HepG2 (cell line): ENCODE data around the gene HSF2BP. TPM values are rescaled to one million over a fixed set of nuclear protein-coding genes. Genes with fewer than 3 reads are reported as not detected.
A peak's percentile ranks its signal among the peaks of the same experiment; 100 is the strongest.

ENCODE experiments used
- ARID4A ChIP-seq: sonication (generic); formaldehyde crosslinking; IDR thresholded peaks from 2 replicates; pipeline ENCODE4 v1.5.0; 2020; ENCODE audit warnings: mild to moderate bottlenecking, missing genetic modification reagents, borderline replicate concordance
- GABPB1 ChIP-seq: IDR thresholded peaks from 2 replicates; pipeline ENCODE4 v1.6.1; 2016; ENCODE audit warnings: mild to moderate bottlenecking, missing genetic modification reagents, moderate library complexity, missing compliant biosample characterization
- GPBP1L1 ChIP-seq: sonication (generic); formaldehyde crosslinking; IDR thresholded peaks from 2 replicates; pipeline ENCODE4 v1.5.0; 2020; ENCODE audit warnings: mild to moderate bottlenecking, missing genetic modification reagents
- GRHL1 ChIP-seq: sonication (generic); formaldehyde crosslinking; conservative IDR thresholded peaks from 2 replicates; pipeline ENCODE4 v1.8.0; 2022; ENCODE audit warnings: missing genetic modification reagents
- HOXA3 ChIP-seq: sonication (generic); formaldehyde crosslinking; IDR thresholded peaks from 2 replicates; pipeline ENCODE4 v1.5.0; 2020; ENCODE audit warnings: missing genetic modification reagents
- HOXD1 ChIP-seq: sonication (generic); formaldehyde crosslinking; IDR thresholded peaks from 2 replicates; pipeline ENCODE4 v1.5.0; 2020; ENCODE audit warnings: missing genetic modification reagents
- ISL2 ChIP-seq: sonication (generic); formaldehyde crosslinking; IDR thresholded peaks from 2 replicates; pipeline ENCODE4 v1.5.0; 2020; ENCODE audit warnings: missing genetic modification reagents
- KDM2A ChIP-seq: sonication (generic); formaldehyde crosslinking; IDR thresholded peaks from 2 replicates; pipeline ENCODE4 v1.4.0; 2020; ENCODE audit warnings: low read depth, missing genetic modification reagents, borderline replicate concordance
- KMT2B ChIP-seq: IDR thresholded peaks from 2 replicates; pipeline ENCODE4 v1.6.1; 2016; ENCODE audit warnings: missing genetic modification reagents, missing compliant biosample characterization
- NR2F6 ChIP-seq, 2 experiments: IDR thresholded peaks; 2 replicates each; pipeline ENCODE4 v1.6.1; 2016; ENCODE audit warnings: antibody characterized with exemption in 1 of 2, mild to moderate bottlenecking in 1 of 2
- RARA ChIP-seq: IDR thresholded peaks from 2 replicates; pipeline ENCODE4 v1.6.1; 2016; ENCODE audit warnings: missing genetic modification reagents, missing compliant biosample characterization
- SOX5 ChIP-seq: IDR thresholded peaks from 2 replicates; pipeline ENCODE4 v1.6.1; 2016; ENCODE audit warnings: borderline replicate concordance
- YEATS2 ChIP-seq: sonication (generic); formaldehyde crosslinking; IDR thresholded peaks from 2 replicates; pipeline ENCODE4 v1.4.0; 2020; ENCODE audit warnings: missing genetic modification reagents, borderline replicate concordance
- ZBTB3 ChIP-seq: sonication (generic); formaldehyde crosslinking; IDR thresholded peaks from 2 replicates; pipeline ENCODE4 v1.4.0; 2020; ENCODE audit warnings: low read depth, mild to moderate bottlenecking, moderate library complexity, missing genetic modification reagents, borderline replicate concordance
- ZNF572 ChIP-seq: sonication (generic); formaldehyde crosslinking; IDR thresholded peaks from 2 replicates; pipeline ENCODE4 v1.5.1; 2020; ENCODE audit warnings: mild to moderate bottlenecking, missing genetic modification reagents
- ZNF609 ChIP-seq: sonication (generic); formaldehyde crosslinking; IDR thresholded peaks from 2 replicates; pipeline ENCODE4 v1.4.0; 2020; ENCODE audit warnings: mild to moderate bottlenecking, missing genetic modification reagents, borderline replicate concordance
- polyA plus RNA-seq, 8 experiments: library from polyadenylated mRNA; depleted of rRNA in 3 of 8; stranded (reverse) in 7 of 8; unstranded in 1 of 8; fragments of >200 nt; fragmentation: Illumina TruSeq in 4 of 8; extraction: Trizol in 4 of 8; gene quantifications; 2 replicates each; pipeline versions ENCODE4 v1.2.1 to v1.2.3, GENCODE V29; 2011 to 2016; ENCODE audit warnings: low read depth in 4 of 8, missing spikeins in 1 of 8, mixed read lengths in 1 of 8; ENCODE audit not compliant: insufficient read depth in 1 of 8
- total RNA-seq, 5 experiments: library from RNA; depleted of rRNA; stranded (reverse); fragments of >200 nt; fragmentation: Illumina TruSeq; extraction: Trizol; gene quantifications; 2 replicates each; pipeline ENCODE4 v1.2.3, GENCODE V29; 2016; ENCODE audit warnings: low read depth in 1 of 5

The HSF2BP gene
- total and polyA plus RNA-seq, 2 of the 13 experiments (the other 11 are each of a cell fraction or from before 2014, with no cell fraction given), result 0.67 to 2.2 TPM

GRCh38 chr21:43646550-43647260 lies 12.6 kb downstream of the HSF2BP start (continued):
- 0 out of 2 replicates have a peak, but pooled peaks have one; percentile 24 for TF ChIP-seq KMT2B (CRISPR knock-in tag)
- no peak for TF ChIP-seq GRHL1 (CRISPR knock-in tag)
- TF ChIP-seq KDM2A, result peak; percentile 84
- TF ChIP-seq ZNF609 (CRISPR knock-in tag), result no peak; the same call in 1 of the 2 replicates
- TF ChIP-seq ZBTB3, result no peak
- TF ChIP-seq NR2F6 (IDR thresholded peaks at IDR 0.05), result peak; percentile 21; the same call in 1 of the 2 replicates
- TF ChIP-seq NR2F6 (CRISPR knock-in tag; IDR thresholded peaks at IDR 0.05), result peak; percentile 28; the same call in 1 of the 2 replicates
- TF ChIP-seq ISL2 (CRISPR knock-in tag), result peak; percentile 33; the same call in 1 of the 2 replicates
- TF ChIP-seq SOX5 (CRISPR knock-in tag), result peak; percentile 37; the same call in 1 of the 2 replicates
- TF ChIP-seq ZNF572, result no peak
- TF ChIP-seq HOXA3 (CRISPR knock-in tag), result peak; percentile 71; the same call in 1 of the 2 replicates
- 0 out of 2 replicates have a peak, but pooled peaks have one; percentile 25 for TF ChIP-seq RARA (CRISPR knock-in tag)
- peak; percentile 42; the same call in 1 of the 2 replicates for TF ChIP-seq HOXD1
- peak; percentile 24; the same call in 1 of the 2 replicates for TF ChIP-seq ARID4A (CRISPR knock-in tag)
- TF ChIP-seq GABPB1 (CRISPR knock-in tag), result peak; percentile 27; the same call in 1 of the 2 replicates
- peak; percentile 70; the same call in 1 of the 2 replicates for TF ChIP-seq YEATS2 (CRISPR knock-in tag)
- no peak for TF ChIP-seq GPBP1L1
